Inflammatory macrophage treated with lipopolysaccharide for 1 hour (primary cell): ENCODE results near the gene NEIL3.

Source experiments
- DNase-seq, 2 donors: peaks; one replicate each; pipeline ENCODE4 v3.0.0-alpha.2; 2020 to 2022

NEIL3 gene, protein sequence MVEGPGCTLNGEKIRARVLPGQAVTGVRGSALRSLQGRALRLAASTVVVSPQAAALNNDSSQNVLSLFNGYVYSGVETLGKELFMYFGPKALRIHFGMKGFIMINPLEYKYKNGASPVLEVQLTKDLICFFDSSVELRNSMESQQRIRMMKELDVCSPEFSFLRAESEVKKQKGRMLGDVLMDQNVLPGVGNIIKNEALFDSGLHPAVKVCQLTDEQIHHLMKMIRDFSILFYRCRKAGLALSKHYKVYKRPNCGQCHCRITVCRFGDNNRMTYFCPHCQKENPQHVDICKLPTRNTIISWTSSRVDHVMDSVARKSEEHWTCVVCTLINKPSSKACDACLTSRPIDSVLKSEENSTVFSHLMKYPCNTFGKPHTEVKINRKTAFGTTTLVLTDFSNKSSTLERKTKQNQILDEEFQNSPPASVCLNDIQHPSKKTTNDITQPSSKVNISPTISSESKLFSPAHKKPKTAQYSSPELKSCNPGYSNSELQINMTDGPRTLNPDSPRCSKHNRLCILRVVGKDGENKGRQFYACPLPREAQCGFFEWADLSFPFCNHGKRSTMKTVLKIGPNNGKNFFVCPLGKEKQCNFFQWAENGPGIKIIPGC

DNA sequence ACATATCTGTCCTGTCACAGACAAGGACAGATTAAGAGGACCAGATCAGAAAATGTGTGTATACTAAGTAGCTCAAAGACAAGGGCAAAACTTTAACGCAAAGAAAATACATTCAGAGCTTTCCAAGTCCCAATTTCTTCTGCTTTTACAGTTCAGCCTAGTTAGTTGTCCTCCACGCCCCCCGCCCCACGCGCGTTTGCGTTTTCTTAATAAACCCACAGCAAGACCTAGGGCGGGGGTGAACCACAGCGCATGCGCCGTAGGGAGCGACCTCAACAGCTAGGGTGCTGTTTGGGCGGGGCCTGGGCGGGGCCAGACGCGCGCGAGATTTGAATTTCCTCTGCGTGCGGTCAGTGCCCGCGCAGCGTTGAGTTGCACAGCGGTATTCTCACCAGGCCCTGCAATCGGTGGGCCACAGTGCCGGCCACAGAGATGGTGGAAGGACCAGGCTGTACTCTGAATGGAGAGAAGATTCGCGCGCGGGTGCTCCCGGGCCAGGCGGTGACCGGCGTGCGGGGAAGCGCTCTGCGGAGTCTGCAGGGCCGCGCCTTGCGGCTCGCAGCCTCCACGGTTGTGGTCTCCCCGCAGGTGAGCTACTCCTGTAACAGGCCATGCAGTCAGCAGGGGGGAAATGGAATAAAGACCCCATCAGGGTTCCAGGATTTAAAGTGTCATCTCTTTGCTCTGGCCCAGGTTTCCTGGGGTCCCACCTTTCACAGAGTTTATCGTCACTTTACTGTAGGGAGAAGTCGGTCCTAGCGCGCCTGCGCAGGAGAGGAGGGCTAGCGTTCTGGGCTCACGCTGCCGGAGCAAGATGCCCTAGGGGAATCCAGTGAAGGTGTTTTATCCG is at the start of gene NEIL3:
NEIL3 (plus strand) TSS at position 353 of the 850 bp plus-strand sequence; CDS start at position 433, 80 bp downstream.
- DNase-seq: peak; percentile 89 to 99

DNA sequence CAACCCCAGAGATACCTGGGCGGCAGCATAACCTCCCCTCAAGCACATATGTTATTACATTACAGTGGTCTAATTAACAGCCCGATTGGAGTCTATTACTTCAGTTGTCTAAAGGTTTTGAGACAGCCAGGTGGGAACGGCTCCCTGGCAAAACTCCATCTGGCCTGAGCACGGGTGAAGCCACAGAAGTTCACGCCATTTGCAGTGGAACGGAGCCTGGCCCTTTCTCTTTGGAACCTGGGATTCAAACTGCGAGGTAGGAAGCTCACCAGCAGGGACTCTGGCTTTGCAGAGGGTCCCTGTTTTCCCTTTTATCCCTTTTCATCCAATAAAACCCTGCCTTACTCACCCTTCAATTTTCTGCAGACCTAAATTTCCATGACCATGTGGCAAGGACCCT is 45.9 kb upstream of the NEIL3 start:
- DNase-seq: no peak

DNA sequence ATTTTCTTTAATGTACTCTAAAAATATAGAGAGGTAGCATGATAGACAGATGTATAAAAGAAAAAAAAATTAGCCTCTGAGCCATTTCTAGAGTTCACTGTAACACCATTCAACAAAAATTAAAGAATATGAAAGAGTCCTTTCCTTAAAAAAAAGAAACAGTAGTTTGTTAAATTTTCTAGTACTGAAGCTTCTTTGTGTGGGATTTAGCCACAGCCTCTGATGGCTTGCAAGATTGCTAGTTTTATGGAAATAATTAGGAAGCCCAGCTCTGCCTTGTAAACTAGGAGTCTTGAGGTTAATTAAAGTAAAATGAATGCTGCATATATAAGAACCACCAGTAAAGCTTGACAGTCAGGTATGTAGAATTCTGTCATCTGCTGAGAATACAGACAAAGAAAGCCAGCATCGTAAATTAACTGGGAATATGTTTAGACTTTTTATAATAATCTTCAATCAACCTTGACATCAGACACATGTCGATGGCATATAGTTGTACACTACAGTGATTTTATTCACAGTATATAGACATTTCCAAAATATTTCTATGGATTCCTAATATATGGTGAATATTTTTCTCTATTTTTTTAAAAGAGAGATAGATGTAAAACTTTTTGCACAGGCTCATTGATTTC is 44.8 kb upstream of the NEIL3 start:
- DNase-seq: no peak

DNA sequence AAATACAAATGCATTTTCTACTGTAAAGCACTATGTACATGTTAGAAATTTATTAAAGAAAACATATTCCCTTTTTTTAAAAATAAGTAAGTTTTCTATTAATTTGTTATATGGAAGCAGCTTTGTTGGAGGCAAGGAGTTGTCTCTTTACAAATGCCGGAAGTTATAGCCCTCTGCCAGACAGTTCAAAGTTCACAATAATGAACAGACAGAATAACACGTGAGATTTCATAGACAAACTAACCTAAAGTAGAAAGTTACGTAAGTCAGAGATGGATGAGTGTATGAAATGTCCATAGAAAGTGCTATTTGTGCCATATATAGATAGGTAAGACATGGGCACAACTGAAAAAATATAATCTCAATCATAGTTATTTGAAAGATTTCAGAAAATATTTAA is 43.9 kb upstream of the NEIL3 start:
- DNase-seq: no peak

DNA sequence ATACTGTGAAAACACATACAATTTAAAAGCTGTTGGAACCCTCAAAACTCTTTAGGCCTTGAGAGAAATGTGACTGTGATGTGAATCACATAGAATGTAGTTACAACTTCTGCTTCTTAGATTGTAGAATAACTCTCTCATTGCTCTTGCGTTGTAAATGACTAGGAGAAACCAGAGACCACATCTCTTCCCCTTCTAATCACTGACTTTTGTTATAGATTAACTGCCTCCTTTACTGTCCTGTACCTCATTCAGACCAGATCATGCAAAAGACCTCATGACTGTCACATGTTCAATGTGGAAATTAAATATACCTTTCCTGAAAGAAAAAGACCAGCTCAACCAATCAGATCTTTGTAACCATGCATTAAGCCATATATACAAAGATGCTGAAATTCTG is 43.2 kb upstream of the NEIL3 start:
- no peak for DNase-seq

DNA sequence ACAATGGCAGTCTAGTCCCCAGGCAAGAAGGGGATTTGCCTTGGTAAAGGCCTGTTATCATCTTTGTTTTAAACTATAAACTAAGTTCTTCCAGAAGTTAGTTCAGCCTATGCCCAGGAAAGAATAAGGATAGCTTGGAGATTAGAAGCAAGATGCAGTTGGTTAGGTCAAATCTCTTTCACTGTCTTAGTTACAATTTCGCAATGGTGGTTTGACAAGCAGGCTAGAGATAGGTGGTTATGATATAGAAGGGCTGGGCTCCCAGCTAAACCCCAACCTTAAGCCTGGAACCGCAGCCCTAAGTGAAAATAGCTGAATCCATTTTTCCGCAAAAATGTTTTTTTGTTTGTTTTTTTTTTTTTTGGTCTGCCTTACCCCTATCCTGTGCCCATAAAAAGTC is 41.8 kb upstream of the NEIL3 start:
- DNase-seq: no peak

DNA sequence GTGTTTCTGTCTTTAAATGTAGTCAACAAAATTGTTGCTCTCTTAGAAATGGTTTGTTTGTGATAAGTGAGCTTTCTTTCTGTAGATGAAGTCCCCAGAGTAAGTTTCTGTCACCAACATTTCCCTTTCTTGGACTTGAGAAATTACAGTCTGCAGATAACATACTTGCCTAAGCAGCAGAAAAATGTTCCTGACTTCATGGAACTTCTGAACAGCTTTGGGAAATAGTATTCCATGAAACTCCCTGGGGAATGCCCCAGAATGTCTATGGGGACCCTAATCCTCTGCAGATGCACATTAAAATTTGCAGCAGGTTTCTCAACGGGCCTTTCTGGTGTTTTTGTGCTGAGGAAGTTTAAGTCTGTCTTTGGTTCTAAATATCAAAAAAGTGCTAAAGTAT is 38.6 kb upstream of the NEIL3 start:
- DNase-seq: no peak

DNA sequence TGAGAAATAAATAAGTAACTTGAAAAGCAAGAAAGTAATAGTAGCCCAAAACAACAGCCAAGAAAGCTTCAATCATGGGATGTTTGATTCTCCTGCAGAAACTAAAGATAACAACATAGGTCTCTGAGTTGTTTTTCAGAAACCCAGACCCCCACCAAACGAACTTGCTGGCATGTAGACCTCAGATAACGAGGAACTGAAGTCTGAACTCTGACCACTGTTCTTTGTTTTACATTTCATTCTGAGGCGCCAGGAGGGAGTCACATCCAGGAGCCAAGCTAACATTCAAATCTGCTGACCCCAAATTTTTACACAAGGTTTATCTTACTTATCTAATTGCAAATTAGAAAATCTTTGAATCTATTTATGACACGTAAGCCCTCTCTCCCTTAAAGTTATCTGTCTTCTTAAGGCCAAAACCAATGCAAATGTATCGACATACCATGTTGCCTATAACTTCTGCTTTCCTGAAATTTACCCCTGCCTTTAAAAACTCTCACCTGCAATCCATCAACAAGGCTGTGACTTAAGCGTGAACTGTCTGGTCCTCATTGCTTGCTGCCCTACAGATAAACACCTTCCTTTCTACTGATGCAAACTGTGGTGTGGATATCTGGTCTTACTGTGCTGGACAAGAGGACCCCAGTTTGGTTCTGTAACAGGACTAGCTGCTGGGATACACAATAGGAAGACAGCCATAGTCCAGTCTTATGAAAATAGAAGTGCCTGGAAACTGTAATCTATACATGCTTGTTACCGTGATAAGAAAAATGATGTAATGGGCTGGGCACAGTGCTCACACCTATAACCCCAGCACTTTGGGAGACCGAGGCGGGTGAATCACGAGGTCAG is 37.5 kb upstream of the NEIL3 start:
- no peak for DNase-seq

DNA sequence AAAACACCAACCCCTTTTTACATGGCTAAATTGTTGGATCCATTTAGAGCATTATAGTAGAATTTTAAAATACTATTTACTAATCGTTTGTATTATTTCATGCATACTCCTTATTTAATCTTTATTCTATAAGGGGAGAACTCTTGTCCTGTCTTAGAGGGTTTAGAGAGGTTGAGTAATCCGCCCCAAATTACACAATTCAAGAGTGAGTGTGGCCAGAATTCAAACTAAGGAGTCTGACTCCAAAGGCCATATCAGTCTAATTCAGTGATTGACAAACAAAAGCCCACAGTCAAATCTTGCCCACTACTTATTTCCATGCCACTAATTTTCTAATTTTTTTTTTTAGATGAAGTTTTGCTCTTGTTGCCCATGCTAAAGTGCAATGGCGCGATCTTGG is 33.7 kb upstream of the NEIL3 start:
- DNase-seq: peak in 1 of 2 donors; percentile 9

DNA sequence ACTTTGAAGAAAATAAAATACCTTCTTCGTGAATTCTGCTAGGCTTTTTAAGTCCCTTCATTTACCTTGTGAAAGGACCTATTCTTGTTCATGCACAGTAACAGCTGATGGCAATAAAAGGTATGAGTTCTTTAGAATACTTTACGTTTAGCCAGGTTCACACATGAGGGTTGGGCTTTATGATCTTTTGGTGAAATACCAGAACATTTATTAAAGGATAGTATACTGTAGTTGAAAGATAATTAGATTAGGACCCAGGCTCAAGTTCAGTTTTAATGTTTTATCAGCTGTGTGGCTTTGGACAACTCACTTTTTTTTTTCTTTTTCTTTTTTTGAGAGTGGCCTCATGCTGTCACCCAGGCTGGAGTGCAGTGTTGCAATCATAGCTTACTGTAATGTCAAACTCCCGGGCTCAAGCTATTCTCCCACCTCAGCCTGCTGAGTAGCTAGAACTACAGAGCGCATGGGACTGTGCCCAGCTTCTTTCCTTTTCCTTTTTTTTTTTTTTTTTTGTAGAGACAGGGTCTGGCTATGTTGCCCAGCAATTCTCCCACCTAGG is 28.2 kb upstream of the NEIL3 start:
- DNase-seq: peak; percentile 5 to 14

DNA sequence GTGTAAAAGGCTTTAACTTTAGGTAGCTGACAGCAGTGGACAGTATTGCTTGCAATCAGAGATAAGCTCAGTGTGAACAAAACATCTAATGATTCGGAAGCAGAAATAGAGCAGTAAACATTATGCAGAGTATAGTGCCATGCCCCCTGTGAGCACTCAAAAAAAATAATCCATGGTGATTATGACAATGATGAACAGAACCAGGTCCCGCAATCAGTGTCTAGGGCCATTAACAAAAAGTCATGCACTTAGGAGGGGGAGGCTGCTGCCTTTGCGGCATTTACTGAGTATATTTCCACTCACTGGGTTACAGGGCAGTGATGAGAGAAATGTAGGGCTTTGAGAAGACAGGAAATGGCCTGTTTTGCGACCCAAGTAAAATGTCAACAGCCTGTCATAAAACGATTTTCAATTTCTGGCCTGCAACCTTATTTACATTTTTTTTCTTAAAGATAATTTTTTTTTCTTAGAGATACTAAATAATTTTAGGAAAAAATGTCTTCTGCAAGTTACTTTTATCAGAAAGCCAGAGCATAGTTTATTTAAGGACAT is 27.3 kb upstream of the NEIL3 start:
- no peak for DNase-seq

DNA sequence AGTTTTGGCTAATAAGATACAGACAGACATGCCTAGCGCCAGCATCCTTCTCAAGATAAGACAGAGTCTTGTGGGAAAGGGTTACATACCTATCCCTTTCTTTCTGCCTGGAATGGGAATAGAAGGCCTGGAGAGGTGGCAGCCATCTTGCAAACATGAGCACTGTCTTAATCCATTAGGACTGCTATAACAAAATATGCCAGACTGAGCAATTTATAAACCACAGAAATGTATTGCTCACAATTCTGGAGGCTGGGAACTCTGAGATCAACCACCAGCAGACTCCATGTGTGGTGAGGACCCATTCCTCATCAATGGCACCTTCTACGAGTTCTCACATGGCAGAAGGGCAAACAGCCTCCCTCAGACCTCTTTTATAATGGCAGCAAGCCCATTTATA is 26.5 kb upstream of the NEIL3 start:
- no peak for DNase-seq

DNA sequence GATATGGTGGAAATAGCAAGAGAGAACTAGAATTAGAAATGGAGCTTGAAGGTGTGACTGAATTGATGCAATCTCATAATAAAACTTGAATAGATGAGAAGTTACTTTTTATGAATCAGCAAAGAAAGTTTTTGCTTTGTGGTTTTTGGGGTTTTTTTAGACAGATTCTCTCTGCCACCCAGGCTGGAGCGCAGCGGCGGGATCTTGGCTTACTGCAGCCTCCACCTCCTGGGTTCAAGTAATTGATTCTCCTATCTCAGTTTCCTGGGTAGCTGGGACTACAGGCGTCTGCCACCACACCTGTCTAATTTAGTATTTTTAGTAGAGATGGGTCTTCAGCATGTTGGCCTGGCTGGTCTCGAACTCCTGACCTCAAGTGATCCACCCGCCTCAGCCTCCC is 23.7 kb upstream of the NEIL3 start:
- no peak for DNase-seq

DNA sequence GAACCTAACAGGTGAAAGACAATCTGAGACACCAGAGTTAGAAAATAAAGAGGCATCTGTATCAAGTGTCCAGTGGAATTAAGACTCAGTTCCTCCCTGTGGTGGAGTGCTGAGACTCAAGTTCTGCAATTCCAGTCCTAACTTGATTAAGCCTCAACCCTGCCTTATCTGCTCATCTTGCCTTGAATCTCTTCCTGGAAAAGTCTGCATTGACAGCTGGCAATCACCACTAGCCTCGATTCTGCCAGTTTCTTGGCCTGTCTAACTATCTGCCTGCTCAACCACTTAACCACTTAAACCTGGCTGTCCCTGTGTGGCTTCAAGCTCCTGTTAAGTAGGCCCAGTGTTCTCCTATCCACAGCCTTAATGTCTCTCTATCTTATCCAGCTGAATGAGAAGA is 22.4 kb upstream of the NEIL3 start:
- no peak for DNase-seq

DNA sequence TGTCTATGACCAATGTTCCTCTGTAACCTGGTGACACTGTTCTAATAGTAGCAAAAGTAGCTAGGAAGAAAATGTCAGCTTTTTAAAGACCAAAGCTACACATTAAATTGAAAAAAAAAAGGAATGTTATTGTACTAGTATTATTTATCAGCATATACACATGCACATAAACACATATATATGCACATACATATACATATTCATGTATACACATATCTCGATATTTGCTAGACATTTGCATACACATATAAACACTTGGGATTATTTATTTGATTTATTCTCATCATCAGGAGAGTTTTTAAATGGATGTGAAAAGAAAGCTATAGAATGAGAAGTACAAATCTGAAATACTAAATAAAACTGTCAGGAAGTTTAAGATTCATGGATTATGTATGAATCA is 21.3 kb upstream of the NEIL3 start:
- DNase-seq: no peak

DNA sequence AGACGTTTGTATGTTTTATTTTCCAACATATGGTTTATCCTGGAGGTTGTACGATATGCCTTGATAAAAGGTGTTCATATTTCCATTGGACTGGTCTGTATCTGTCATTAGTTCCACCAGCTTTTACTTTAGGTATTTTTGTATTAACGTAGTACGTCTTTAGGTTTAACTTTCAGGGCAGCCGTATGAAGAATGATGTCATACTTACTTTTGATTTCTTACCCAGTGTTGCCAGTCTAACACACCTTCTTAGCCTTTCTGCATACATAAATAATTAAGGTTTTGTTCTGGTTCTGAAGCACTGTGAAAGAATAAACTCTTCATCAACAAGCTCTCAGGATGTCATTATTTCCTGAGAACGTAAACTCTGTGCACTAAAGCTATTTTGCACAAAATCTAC is 18.9 kb upstream of the NEIL3 start:
- DNase-seq: no peak

DNA sequence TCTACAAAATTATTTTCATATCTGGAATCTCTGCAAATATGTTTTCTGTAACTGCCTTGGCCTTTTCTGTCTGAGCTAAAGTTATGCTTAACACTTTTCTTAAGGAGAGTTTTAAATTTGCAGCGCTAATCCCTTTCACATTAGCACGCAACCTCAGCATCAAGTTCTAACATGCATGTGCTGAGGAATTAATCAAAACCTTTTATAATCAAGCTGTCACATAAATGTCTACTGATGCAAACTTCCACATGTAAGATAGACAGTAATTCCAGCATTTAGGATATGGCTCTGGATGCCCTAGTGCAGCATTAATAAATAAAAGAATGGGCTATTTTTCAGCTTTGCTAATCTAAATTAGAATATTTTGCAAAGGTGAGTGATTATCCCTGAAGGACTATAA is 17.5 kb upstream of the NEIL3 start:
- DNase-seq: no peak

DNA sequence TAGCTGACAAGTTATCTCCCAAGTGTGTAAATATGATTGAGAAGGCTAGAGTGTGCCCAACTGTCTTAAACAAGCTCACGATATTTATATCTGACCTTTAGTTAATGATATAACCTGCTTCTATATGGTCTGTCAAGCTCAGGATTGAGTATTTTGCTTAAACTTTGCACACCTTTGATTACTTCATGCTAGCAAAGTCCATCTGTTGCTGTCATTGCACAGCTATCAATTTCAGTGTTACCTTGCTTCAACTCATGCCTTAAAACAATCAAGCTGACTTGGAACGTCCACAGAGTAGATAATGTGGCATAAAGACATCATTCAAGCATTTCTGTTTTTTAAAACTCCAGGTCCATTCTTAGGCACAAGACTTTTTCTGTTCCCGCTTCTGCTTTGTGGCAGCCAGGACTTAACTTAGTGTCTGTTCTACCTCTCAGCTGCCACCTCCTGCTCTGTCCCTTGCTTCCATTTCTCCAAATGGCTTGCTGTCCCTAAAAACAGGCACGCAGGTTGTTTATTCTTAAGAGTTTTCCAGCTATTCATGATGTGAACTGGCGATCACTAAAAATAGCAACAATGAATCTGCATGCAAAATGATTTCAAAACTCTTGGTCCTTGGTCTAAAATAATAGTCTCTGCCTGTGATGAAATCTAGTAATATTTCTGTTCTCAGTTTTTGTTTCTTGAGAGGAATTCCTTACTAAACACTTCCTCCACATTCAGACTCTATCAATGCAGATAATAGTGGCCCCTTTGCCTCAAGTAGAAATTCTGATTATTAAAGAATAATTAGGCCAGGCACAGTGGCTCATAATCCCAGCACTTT is 16.3 kb upstream of the NEIL3 start:
- peak; percentile 35 to 44 for DNase-seq

DNA sequence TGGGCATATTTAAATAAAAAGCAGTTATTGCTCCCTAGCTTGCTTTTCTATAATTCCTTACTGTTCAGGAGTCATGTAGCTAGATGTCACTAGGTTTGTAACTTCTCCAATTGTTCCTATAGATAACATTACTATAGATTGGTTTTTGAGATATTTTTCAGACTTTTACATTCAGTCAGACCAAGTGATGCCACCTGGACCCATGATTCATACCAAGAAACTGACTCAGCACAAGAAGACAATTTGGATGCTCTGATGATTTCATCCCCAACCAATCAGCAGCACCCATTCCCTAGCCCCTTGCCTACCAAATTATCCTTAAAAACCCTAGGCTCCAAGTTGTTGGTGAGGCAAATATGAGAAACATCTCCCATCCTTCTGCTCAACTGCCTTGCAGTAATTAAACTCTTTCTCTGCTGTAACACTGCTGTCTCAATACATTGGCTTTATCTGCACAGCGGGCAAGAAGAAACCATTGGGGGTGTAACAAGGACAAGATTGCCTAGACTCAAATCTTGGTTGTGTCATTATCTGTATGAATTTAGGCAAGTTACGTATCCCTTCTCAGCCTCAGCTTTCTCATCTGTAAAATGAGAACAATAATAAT is 11.8 kb upstream of the NEIL3 start:
- DNase-seq: no peak

DNA sequence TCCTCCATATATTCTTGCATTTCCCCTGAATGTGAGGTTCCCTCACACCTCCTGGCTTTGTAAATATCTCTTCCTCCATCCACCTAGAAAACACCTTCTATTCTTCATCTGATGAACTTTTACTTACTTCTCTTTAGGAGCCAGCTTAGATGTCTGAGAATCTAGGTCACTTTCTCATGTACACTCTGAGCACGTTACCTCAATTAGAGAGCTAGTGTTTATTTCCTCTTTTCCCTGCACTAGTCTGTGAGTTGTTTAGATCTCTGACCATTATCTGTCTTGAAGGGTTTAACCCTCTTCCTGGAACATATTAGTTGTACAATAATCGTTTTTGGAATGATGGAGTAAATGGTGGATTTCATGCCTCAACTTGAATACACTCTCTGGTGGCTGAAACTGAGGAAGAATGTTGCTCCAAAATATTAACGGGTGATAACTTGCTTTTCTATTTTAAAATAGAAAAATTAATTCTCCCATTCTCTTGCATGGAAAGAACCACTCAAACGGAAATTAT is 8.5 kb upstream of the NEIL3 start:
- no peak for DNase-seq
